HEK293 (cell line): ENCODE measurements around the gene C2CD3.

Experiments used
- CTCF ChIA-PET: fragments of 350-600 bp; formaldehyde crosslinking; extraction: SDS; loops from one replicate; lab custom pipeline; 2021; ENCODE audit warnings: antibody characterized with exemption; lab: Yijun Ruan, JAX
- POLR2A ChIA-PET: fragments of 300-600 bp; formaldehyde crosslinking; extraction: SDS; loops from one replicate; lab custom pipeline; 2020; ENCODE audit warnings: antibody characterized with exemption, inconsistent platforms; lab: Yijun Ruan, JAX
- H3K27ac ChIP-seq: fragments of 200-500 bp; sonication (Bioruptor generic); 2 replicates; pipeline ENCODE4 v1.5.1; 2014; ENCODE audit warnings: low read depth, low read length, control low read depth, inconsistent platforms; ENCODE audit errors: extremely low read depth
- H3K36me3 ChIP-seq, 2 experiments: fragments of 200-500 bp in 1 of 2; sonication (Bioruptor generic) in 1 of 2; 1 replicate in 1 of 2; 2 replicates in 1 of 2; pipeline ENCODE4 v1.5.1; 2014 to 2017; ENCODE audit warnings: inconsistent platforms in 2 of 2, low read length in 2 of 2; ENCODE audit not compliant: control insufficient read depth in 2 of 2, insufficient read depth in 1 of 2
- H3K4me1 ChIP-seq: fragments of 200-500 bp; sonication (Bioruptor generic); 2 replicates; pipeline ENCODE4 v1.5.1; 2014; ENCODE audit warnings: mild to moderate bottlenecking, low read length, inconsistent platforms; ENCODE audit not compliant: control insufficient read depth, insufficient read depth
- H3K4me3 ChIP-seq: 2 replicates; pipeline ENCODE4 v1.5.1; 2011; ENCODE audit warnings: low read depth, mild to moderate bottlenecking, control low read depth, low read length, moderate library complexity
- H3K9me3 ChIP-seq: fragments of 200-500 bp; sonication (Bioruptor generic); 2 replicates; pipeline ENCODE4 v1.5.1; 2014; ENCODE audit warnings: low read depth, low read length, inconsistent platforms; ENCODE audit not compliant: control insufficient read depth, insufficient read depth
- IKZF3 ChIP-seq: fragments of 450-650 bp; IDR thresholded peaks from 2 replicates; pipeline ENCODE4 v1.5.0; 2018; ENCODE audit warnings: missing biosample characterization, mild to moderate bottlenecking, missing genetic modification characterization, moderate library complexity
- KLF8 ChIP-seq: fragments of 450-650 bp; formaldehyde crosslinking; IDR thresholded peaks from 2 replicates; pipeline ENCODE4 v1.5.1; 2016; ENCODE audit warnings: missing biosample characterization, missing genetic modification characterization
- MZF1 ChIP-seq: fragments of 450-650 bp; formaldehyde crosslinking; IDR thresholded peaks from 2 replicates; pipeline ENCODE4 v1.5.1; 2017; ENCODE audit warnings: missing biosample characterization, missing genetic modification characterization, borderline replicate concordance
- TCF7L2 ChIP-seq: IDR thresholded peaks from 2 replicates; pipeline ENCODE4 v1.6.1; 2011; ENCODE audit warnings: low read depth, mild to moderate bottlenecking, inconsistent platforms, low read length, moderate library complexity, borderline replicate concordance
- WT1 ChIP-seq: fragments of 450-650 bp; formaldehyde crosslinking; IDR thresholded peaks from 2 replicates; pipeline ENCODE4 v1.5.1; 2016; ENCODE audit warnings: missing biosample characterization, missing genetic modification characterization
- YY1 ChIP-seq: fragments of 450-650 bp; formaldehyde crosslinking; IDR thresholded peaks from 2 replicates; pipeline ENCODE4 v1.5.1; 2018; ENCODE audit warnings: missing biosample characterization, missing genetic modification characterization
- YY2 ChIP-seq: fragments of 450-650 bp; formaldehyde crosslinking; IDR thresholded peaks from 2 replicates; pipeline ENCODE4 v1.5.1; 2016; ENCODE audit warnings: missing biosample characterization, missing genetic modification characterization
- ZBTB17 ChIP-seq: fragments of 450-650 bp; formaldehyde crosslinking; IDR thresholded peaks from 2 replicates; pipeline ENCODE4 v1.5.1; 2016; ENCODE audit warnings: missing biosample characterization, missing genetic modification characterization
- ZBTB26 ChIP-seq: fragments of 450-650 bp; formaldehyde crosslinking; optimal IDR thresholded peaks from 2 replicates; pipeline ENCODE3; 2016; ENCODE audit warnings: missing biosample characterization, mild to moderate bottlenecking, missing genetic modification characterization
- ZBTB8A ChIP-seq: fragments of 450-650 bp; formaldehyde crosslinking; IDR thresholded peaks from 2 replicates; pipeline ENCODE4 v1.5.1; 2016; ENCODE audit warnings: missing biosample characterization, missing genetic modification characterization
- ZFP41 ChIP-seq: fragments of 450-650 bp; formaldehyde crosslinking; IDR thresholded peaks from 2 replicates; pipeline ENCODE4 v1.5.1; 2016; ENCODE audit warnings: missing biosample characterization, missing genetic modification characterization, borderline replicate concordance
- ZIC2 ChIP-seq: fragments of 450-650 bp; formaldehyde crosslinking; IDR thresholded peaks from 2 replicates; pipeline ENCODE4 v1.5.1; 2016; ENCODE audit warnings: missing biosample characterization, missing genetic modification characterization
- ZNF248 ChIP-seq: fragments of 450-650 bp; formaldehyde crosslinking; IDR thresholded peaks from 2 replicates; pipeline ENCODE4 v1.5.1; 2017; ENCODE audit warnings: missing biosample characterization, missing genetic modification characterization
- ZNF266 ChIP-seq: fragments of 450-650 bp; formaldehyde crosslinking; IDR thresholded peaks from 2 replicates; pipeline ENCODE4 v1.5.1; 2016; ENCODE audit warnings: missing biosample characterization, missing genetic modification characterization, low read depth
- ZNF274 ChIP-seq, 2 experiments: fragments of 200-500 bp in 1 of 2; fragments of 450-650 bp in 1 of 2; sonication (Bioruptor generic) in 1 of 2; formaldehyde crosslinking in 1 of 2; IDR thresholded peaks; 2 replicates each; pipeline versions ENCODE4 v1.5.1 to v1.6.1; 2014 to 2016; ENCODE audit warnings: borderline replicate concordance in 1 of 2, inconsistent platforms in 1 of 2, low read length in 1 of 2, missing biosample characterization in 1 of 2, missing genetic modification characterization in 1 of 2
- ZNF335 ChIP-seq: fragments of 450-650 bp; formaldehyde crosslinking; conservative IDR thresholded peaks from 2 replicates; pipeline ENCODE4 v1.5.1; 2016; ENCODE audit warnings: missing biosample characterization, missing genetic modification characterization
- ZNF341 ChIP-seq: fragments of 450-650 bp; formaldehyde crosslinking; IDR thresholded peaks from 2 replicates; pipeline ENCODE4; 2016; ENCODE audit warnings: low read depth, missing biosample characterization, missing genetic modification characterization
- ZNF394 ChIP-seq: fragments of 450-650 bp; formaldehyde crosslinking; IDR thresholded peaks from 2 replicates; pipeline ENCODE4 v1.5.1; 2016; ENCODE audit warnings: missing biosample characterization, missing genetic modification characterization, mild to moderate bottlenecking, moderate library complexity, borderline replicate concordance
- ZNF449 ChIP-seq: fragments of 450-650 bp; formaldehyde crosslinking; IDR thresholded peaks from 2 replicates; pipeline ENCODE4 v1.5.1; 2017; ENCODE audit warnings: missing biosample characterization, mild to moderate bottlenecking, missing genetic modification characterization, moderate library complexity
- ZNF501 ChIP-seq: fragments of 450-650 bp; formaldehyde crosslinking; IDR thresholded peaks from 2 replicates; pipeline ENCODE4 v1.5.1; 2016; ENCODE audit warnings: missing biosample characterization, missing genetic modification characterization
- ZNF530 ChIP-seq: fragments of 450-650 bp; formaldehyde crosslinking; IDR thresholded peaks from 2 replicates; pipeline ENCODE4 v1.5.1; 2016; ENCODE audit warnings: low read depth, missing biosample characterization, missing genetic modification characterization
- ZNF560 ChIP-seq: fragments of 450-650 bp; formaldehyde crosslinking; IDR thresholded peaks from 2 replicates; pipeline ENCODE4 v1.5.1; 2017; ENCODE audit warnings: missing biosample characterization, missing genetic modification characterization, borderline replicate concordance
- ZNF623 ChIP-seq: fragments of 450-650 bp; formaldehyde crosslinking; IDR thresholded peaks from 2 replicates; pipeline ENCODE4 v1.5.1; 2016; ENCODE audit warnings: missing biosample characterization, missing genetic modification characterization
- ZNF624 ChIP-seq: fragments of 450-650 bp; formaldehyde crosslinking; IDR thresholded peaks from 2 replicates; pipeline ENCODE4 v1.5.1; 2017; ENCODE audit warnings: missing biosample characterization, missing genetic modification characterization
- ZNF660 ChIP-seq: fragments of 450-650 bp; IDR thresholded peaks from 2 replicates; pipeline ENCODE4 v1.5.1; 2018; ENCODE audit warnings: missing biosample characterization, mild to moderate bottlenecking, missing genetic modification characterization
- ZNF747 ChIP-seq: fragments of 450-650 bp; formaldehyde crosslinking; IDR thresholded peaks from 2 replicates; pipeline ENCODE4 v1.5.1; 2016; ENCODE audit warnings: missing biosample characterization, missing genetic modification characterization
- ZNF76 ChIP-seq: fragments of 450-650 bp; formaldehyde crosslinking; IDR thresholded peaks from 2 replicates; pipeline ENCODE4; 2016; ENCODE audit warnings: low read depth, missing biosample characterization, missing genetic modification characterization, borderline replicate concordance
- ZNF785 ChIP-seq: fragments of 450-650 bp; formaldehyde crosslinking; IDR thresholded peaks from 2 replicates; pipeline ENCODE4 v1.5.1; 2016; ENCODE audit warnings: missing biosample characterization, missing genetic modification characterization
- ZNF792 ChIP-seq: fragments of 450-650 bp; formaldehyde crosslinking; IDR thresholded peaks from 2 replicates; pipeline ENCODE4 v1.5.1; 2016; ENCODE audit warnings: missing biosample characterization, missing genetic modification characterization

C2CD3 gene

GRCh38 chr11:73982990-73983740, 187.6 kb downstream of the C2CD3 start (continued):
- TF ChIP-seq ZNF530 (no peak), ZNF623 (tag by site-specific recombination) (peak; percentile 10; the same call in 1 of the 2 replicates)

- POLR2A ChIA-PET = interaction anchor here (0.7 to 1.1 kb wide), 6 partner anchors 10 to 511 kb away, joined by 3 to 12 read pairs (median 4); partner anchors contain the start of genes C2CD3, LIPT2 and PPME1
- TF ChIP-seq ZNF335 (tag by site-specific recombination) (peak; percentile 95), ZBTB8A (peak; percentile 96), ZNF501 (tag by site-specific recombination) (no peak), ZIC2 (tag by site-specific recombination) (peak; percentile 10), ZNF785 (tag by site-specific recombination) (peak; percentile 52; the same call in 1 of the 2 replicates), ZBTB26 (tag by site-specific recombination) (peak; percentile 42), ZNF660 (tag by site-specific recombination) (0 out of 2 replicates have a peak, but pooled peaks have one; percentile 9), TCF7L2 (no peak), ZNF341 (tag by site-specific recombination) (peak; percentile 91), IKZF3 (tag by site-specific recombination) (peak; percentile 75; the same call in 1 of the 2 replicates), ZNF792 (tag by site-specific recombination) (no peak), ZBTB17 (tag by site-specific recombination) (peak; percentile 14), ZNF449 (tag by site-specific recombination) (peak; percentile 82)
- TF ChIP-seq, all 188 proteins: peak for 10
- Histone ChIP-seq H3K27ac (peak within 1 kb of the TSS; percentile 92), H3K36me3 (peaks cover 0 to 38% of the 10 kb centered on the region in 2 experiments; a peak in 1 of 3 replicates), H3K4me1 (peaks cover 3% of the 10 kb centered on the region; the same call in 1 of the 2 replicates), H3K9me3 (no peaks in the 10 kb centered on the region), H3K4me3 (peak within 1 kb of the TSS; percentile 62)
- CTCF ChIA-PET = no interaction called here
Observed at GRCh38 chr11:73982595-73982989, 188.2 kb downstream of the C2CD3 start, which contains the start of gene UCP2. UCP2 (minus strand) TSS chr11:73982843; CDS start chr11:73978378, 4,465 bp downstream.

GRCh38 chr11:73981051-73981805, 189.6 kb downstream of the C2CD3 start:
- Histone ChIP-seq H3K4me1 (peaks cover 3% of the 10 kb centered on the region; the same call in 1 of the 2 replicates), H3K9me3 (no peaks in the 10 kb centered on the region), H3K36me3 (peaks cover 0 to 52% of the 10 kb centered on the region in 2 experiments; a peak in 1 of 3 replicates), H3K4me3 (no peak overlapping the region), H3K27ac (no peak overlapping the region)
- ChIA-PET CTCF (interaction anchor here (0.7 to 3.5 kb wide), 3 partner anchors 11 to 330 kb away, joined by 3 to 9 read pairs (median 4); partner anchors contain the start of gene P4HA3), POLR2A (interaction anchor here (1.0 to 2.1 kb wide), 2 partner anchors 11 to 512 kb away, joined by 3 to 12 read pairs; partner anchors contain the start of gene LIPT2)
- no peak for TF ChIP-seq ZFP41 (tag by site-specific recombination)
- TF ChIP-seq ZNF266 (tag by site-specific recombination) = no peak
- no peak for TF ChIP-seq ZNF624 (tag by site-specific recombination)
- TF ChIP-seq YY2 (tag by site-specific recombination) = no peak
- TF ChIP-seq ZNF274 (IDR thresholded peaks at IDR 0.05; ENCODE audit: low read length) = no peak
- TF ChIP-seq ZNF274 (tag by site-specific recombination; IDR thresholded peaks at IDR 0.05; ENCODE audit: borderline replicate concordance) = no peak
- TF ChIP-seq ZNF76 = no peak
- no peak for TF ChIP-seq KLF8 (tag by site-specific recombination)
- no peak for TF ChIP-seq ZNF560 (tag by site-specific recombination)
- TF ChIP-seq ZNF248 (tag by site-specific recombination) = no peak
- no peak for TF ChIP-seq ZNF394 (tag by site-specific recombination)
- TF ChIP-seq WT1 (tag by site-specific recombination) = no peak
- no peak for TF ChIP-seq YY1 (tag by site-specific recombination)
- no peak for TF ChIP-seq MZF1 (tag by site-specific recombination)
- no peak for TF ChIP-seq ZNF747 (tag by site-specific recombination)
